Duodenal mucosa (tissue), 2 donors: ENCODE measurements around the gene MAGEA8.
"Not testable (repeated sequence)": the region's sequence is repeated elsewhere in the genome, so short reads cannot be mapped to it uniquely, and the experiment has no call there.

Source experiments
- H3K27ac ChIP-seq: one replicate; pipeline ENCODE4 v1.7.0; 2013; ENCODE audit warnings: low read depth, low read length
- H3K27me3 ChIP-seq, 2 donors: one replicate each; pipeline ENCODE4 v1.7.0; 2013; ENCODE audit warnings: low read length in 2 of 2, control low read depth in 1 of 2; ENCODE audit not compliant: insufficient read depth in 2 of 2, control insufficient read depth in 1 of 2
- H3K36me3 ChIP-seq, 2 donors: one replicate each; pipeline ENCODE4 v1.7.0; 2013; ENCODE audit warnings: low read length in 2 of 2, control low read depth in 1 of 2; ENCODE audit not compliant: insufficient read depth in 2 of 2, control insufficient read depth in 1 of 2
- H3K4me1 ChIP-seq, 2 donors: one replicate each; pipeline ENCODE4 v1.7.0; 2013; ENCODE audit warnings: low read length in 2 of 2, control low read depth in 1 of 2; ENCODE audit not compliant: insufficient read depth in 2 of 2, control insufficient read depth in 1 of 2
- H3K4me3 ChIP-seq, 2 donors: one replicate each; pipeline ENCODE4 v1.7.0; 2013; ENCODE audit warnings: low read length in 2 of 2, low read depth in 1 of 2
- H3K9ac ChIP-seq, 2 donors: one replicate each; pipeline ENCODE4 v1.7.0; 2013; ENCODE audit warnings: low read length in 2 of 2, low read depth in 1 of 2
- H3K9me3 ChIP-seq, 2 donors: one replicate each; pipeline ENCODE4 v1.7.0; 2013; ENCODE audit warnings: low read length in 2 of 2, control low read depth in 1 of 2; ENCODE audit not compliant: control insufficient read depth in 1 of 2

MAGEA8 gene

GRCh38 chrX:149881081-149881711, at the start of gene MAGEA8:
Gene MAGEA8 (plus strand): TSS chrX:149881183. CDS start chrX:149884273, 3,090 bp downstream.
- H3K27ac ChIP-seq = no peak within 1 kb of the TSS
- no peaks in the 10 kb centered on the region for H3K4me1 ChIP-seq
- no peak within 1 kb of the TSS for H3K9ac ChIP-seq
- H3K27me3 ChIP-seq = no peaks in the 10 kb centered on the region
- H3K9me3 ChIP-seq = no peaks in the 10 kb centered on the region
- no peak within 1 kb of the TSS for H3K4me3 ChIP-seq
- no peaks in the 10 kb centered on the region for H3K36me3 ChIP-seq

GRCh38 chrX:149831473-149831872, 49.5 kb upstream of the MAGEA8 start:
- no peak overlapping the region for H3K9ac ChIP-seq
- H3K9me3 ChIP-seq = no peaks in the 10 kb centered on the region
- no peaks in the 10 kb centered on the region for H3K27me3 ChIP-seq
- no peak overlapping the region for H3K4me3 ChIP-seq
- no peaks in the 10 kb centered on the region for H3K4me1 ChIP-seq
- no peaks in the 10 kb centered on the region for H3K36me3 ChIP-seq
- H3K27ac ChIP-seq = no peak overlapping the region

DNA sequence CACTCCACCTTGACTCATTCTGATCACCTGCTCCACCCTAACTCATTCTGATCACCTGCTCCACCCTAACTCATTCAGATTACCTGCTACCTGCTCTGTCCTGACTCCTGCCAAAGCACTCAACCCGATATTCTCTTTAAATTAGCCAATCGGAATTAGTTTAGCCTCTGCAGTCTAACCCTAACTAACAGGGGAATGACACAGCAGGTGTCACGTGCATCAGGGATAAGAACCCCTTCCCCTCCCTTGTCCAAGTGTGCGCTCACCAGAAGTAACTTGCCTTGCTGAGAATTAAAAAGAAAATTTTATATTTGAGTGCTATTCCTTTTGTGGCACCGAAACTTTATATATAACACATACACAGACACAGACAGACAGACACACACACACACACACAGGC, 44.3 kb upstream of the MAGEA8 start:
- not testable (repeated sequence) for H3K9me3 ChIP-seq, H3K9ac ChIP-seq, H3K4me3 ChIP-seq, H3K36me3 ChIP-seq, H3K27me3 ChIP-seq, H3K27ac ChIP-seq, H3K4me1 ChIP-seq

DNA sequence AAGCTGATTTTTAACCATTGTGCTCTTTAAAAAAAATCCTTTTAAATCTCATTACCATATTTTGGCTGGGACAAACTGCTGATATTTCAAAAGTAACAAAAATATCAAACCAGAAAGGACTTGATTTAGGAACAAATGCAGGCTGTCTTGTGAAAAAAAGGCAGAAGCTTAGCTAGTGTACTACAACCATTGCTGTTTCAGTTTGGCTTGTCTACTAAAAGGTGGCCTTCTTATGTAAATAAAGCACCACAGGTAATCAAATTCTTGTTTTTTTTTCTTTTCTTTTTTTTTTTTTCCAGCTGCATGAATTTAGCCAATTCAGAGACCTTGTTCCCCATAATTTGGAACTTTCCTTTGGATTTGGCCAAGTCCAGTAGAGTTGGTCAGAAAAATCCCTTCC, 43.8 kb upstream of the MAGEA8 start:
- Histone ChIP-seq H3K27ac (no peak overlapping the region), H3K27me3 (no peaks in the 10 kb centered on the region), H3K4me3 (no peak overlapping the region), H3K9ac (no peak overlapping the region), H3K9me3 (no peaks in the 10 kb centered on the region), H3K36me3 (no peaks in the 10 kb centered on the region), H3K4me1 (no peaks in the 10 kb centered on the region)

GRCh38 chrX:149837639-149838038, 43.3 kb upstream of the MAGEA8 start:
- Histone ChIP-seq H3K9ac (no peak overlapping the region), H3K9me3 (no peaks in the 10 kb centered on the region), H3K4me3 (no peak overlapping the region), H3K36me3 (no peaks in the 10 kb centered on the region), H3K27me3 (no peaks in the 10 kb centered on the region), H3K4me1 (no peaks in the 10 kb centered on the region), H3K27ac (no peak overlapping the region)

DNA sequence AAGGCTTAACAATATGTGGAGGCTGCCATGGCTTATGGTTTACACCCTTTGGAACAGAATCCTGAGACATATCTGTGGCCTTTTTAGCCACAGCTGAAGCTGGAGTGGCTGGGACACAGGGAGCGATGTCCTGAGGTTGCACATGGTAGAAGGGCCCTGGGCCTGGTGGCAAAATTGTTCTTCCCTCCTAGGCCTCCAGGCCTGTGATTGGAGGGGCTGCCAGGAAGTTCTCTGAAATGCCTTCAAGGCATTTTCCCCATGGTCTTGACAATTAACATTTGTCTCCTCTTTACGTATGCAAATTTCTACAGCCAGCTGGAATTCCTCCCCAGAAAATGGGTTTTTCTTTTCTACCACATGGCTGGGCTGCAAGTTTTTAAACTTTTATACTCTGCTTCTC, 39.1 kb upstream of the MAGEA8 start:
- Histone ChIP-seq H3K4me3 (no peak overlapping the region), H3K9ac (no peak overlapping the region), H3K27me3 (no peaks in the 10 kb centered on the region), H3K4me1 (no peaks in the 10 kb centered on the region), H3K36me3 (no peaks in the 10 kb centered on the region), H3K27ac (no peak overlapping the region), H3K9me3 (no peaks in the 10 kb centered on the region)

DNA sequence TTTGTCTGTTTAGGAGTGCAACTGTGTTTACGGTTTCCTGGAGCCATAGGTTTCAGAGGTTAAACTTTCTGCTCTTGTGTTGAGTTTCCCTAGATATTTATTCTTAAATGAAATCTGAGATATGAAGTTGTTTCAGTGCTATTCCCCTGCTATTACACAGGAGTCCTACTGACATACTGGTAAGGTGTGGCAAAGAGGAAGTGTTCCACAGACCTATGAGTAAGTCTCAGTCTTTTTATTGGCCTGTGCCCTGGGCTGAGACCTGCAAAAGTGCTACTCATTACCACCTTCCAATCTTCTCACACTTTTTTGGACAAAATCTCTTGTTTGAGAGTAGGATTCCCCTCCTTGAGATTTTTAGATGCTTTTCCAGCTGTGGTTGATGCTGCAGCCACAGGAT, 35.6 kb upstream of the MAGEA8 start:
- H3K9me3 ChIP-seq = no peaks in the 10 kb centered on the region
- no peak overlapping the region for H3K27ac ChIP-seq
- H3K36me3 ChIP-seq = no peaks in the 10 kb centered on the region
- H3K27me3 ChIP-seq = no peaks in the 10 kb centered on the region
- H3K9ac ChIP-seq = no peak overlapping the region
- H3K4me1 ChIP-seq = no peaks in the 10 kb centered on the region
- H3K4me3 ChIP-seq = no peak overlapping the region

DNA sequence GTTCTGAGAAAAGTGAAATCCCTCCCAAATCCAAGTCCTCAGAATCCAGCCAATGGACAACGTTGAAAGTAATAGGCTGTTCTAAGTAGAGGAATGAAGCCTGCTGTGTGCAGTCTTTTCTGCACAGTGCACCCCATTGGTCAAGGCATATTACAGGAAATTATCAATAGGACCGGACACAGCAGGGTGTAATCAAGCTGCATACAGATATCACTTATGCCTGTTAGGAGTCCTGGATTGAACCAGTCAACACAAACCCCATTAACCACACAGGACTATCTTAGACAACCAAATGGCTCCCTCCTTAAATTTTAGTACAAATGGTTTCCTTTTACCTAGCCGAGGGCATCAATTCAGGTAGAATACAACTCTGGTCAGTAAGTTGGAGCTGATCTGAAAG, 34.2 kb upstream of the MAGEA8 start:
- H3K9me3 ChIP-seq = no peaks in the 10 kb centered on the region
- no peak overlapping the region for H3K27ac ChIP-seq
- H3K9ac ChIP-seq = no peak overlapping the region
- H3K4me3 ChIP-seq = no peak overlapping the region
- no peaks in the 10 kb centered on the region for H3K4me1 ChIP-seq
- no peaks in the 10 kb centered on the region for H3K27me3 ChIP-seq
- H3K36me3 ChIP-seq = no peaks in the 10 kb centered on the region

- H3K4me1 ChIP-seq = no peaks in the 10 kb centered on the region
- no peak overlapping the region for H3K27ac ChIP-seq
- H3K27me3 ChIP-seq = no peaks in the 10 kb centered on the region
- no peak overlapping the region for H3K9ac ChIP-seq
- no peak overlapping the region for H3K4me3 ChIP-seq
- H3K36me3 ChIP-seq = no peaks in the 10 kb centered on the region
- no peaks in the 10 kb centered on the region for H3K9me3 ChIP-seq
Observed at GRCh38 chrX:149848855-149849254, 32.1 kb upstream of the MAGEA8 start.

GRCh38 chrX:149849787-149850186, 31.2 kb upstream of the MAGEA8 start:
- H3K27ac ChIP-seq = no peak overlapping the region

DNA sequence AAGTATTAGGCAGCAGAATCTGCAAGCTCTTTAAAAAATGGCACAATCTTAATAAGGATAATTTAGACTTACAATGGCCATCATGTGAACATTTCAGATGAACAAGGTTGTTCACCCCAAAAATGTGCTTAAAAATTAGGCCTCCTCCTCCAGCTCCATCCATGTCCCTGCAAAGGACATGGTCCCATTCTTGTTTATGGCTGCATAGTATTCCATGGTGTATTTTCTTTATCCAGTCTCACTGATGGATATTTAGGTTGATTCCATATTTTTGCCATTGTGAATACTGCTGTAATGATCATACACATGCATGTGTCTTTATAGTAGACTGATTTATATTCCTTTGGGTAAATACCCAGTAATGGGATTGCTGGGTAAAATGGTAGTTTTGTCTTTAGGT, 29.1 kb upstream of the MAGEA8 start:
- no peak overlapping the region for H3K27ac ChIP-seq
- no peaks in the 10 kb centered on the region for H3K9me3 ChIP-seq
- H3K4me3 ChIP-seq = no peak overlapping the region
- H3K27me3 ChIP-seq = no peaks in the 10 kb centered on the region
- H3K9ac ChIP-seq = no peak overlapping the region
- no peaks in the 10 kb centered on the region for H3K4me1 ChIP-seq
- no peaks in the 10 kb centered on the region for H3K36me3 ChIP-seq

More at GRCh38 chrX:149849787-149850186, 31.2 kb upstream of the MAGEA8 start:
- no peaks in the 10 kb centered on the region for H3K36me3 ChIP-seq
- H3K9me3 ChIP-seq = no peaks in the 10 kb centered on the region
- no peak overlapping the region for H3K9ac ChIP-seq
- H3K27me3 ChIP-seq = no peaks in the 10 kb centered on the region
- H3K4me3 ChIP-seq = no peak overlapping the region
- H3K4me1 ChIP-seq = no peaks in the 10 kb centered on the region
